ENCODE measurements around the gene DNAH6. TPM values are rescaled to one million over a fixed set of nuclear protein-coding genes. Genes with fewer than 3 reads are reported as not detected.
A peak's percentile ranks its signal among the peaks of the same experiment; 100 is the strongest.

The DNAH6 gene
- total RNA-seq, 2 experiments from 2014 or later: 0.45 to 0.50 TPM

GRCh38 chr2:84849271-84849952 lies 333.1 kb downstream of the DNAH6 start:
- Mint-ChIP-seq H3K4me1 (peaks cover 78% of the 10 kb centered on the region), H3K9me3 (peaks cover 21% of the 10 kb centered on the region), H3K27ac (peak overlapping the region; percentile 76), H3K36me3 (ENCODE audit: low read depth) (peaks cover 63% of the 10 kb centered on the region), H3K27me3 (no peaks in the 10 kb centered on the region), H3K4me3 (peak overlapping the region; percentile 19)
- peak; percentile 68 for DNase-seq
- POLR2A ChIA-PET: interaction anchor here (0.8 to 8.2 kb wide), 12 partner anchors 8 to 90 kb away, joined by 3 to 66 read pairs (median 6); partner anchors contain the start of gene TRABD2A
- CTCF ChIA-PET: interaction anchor here (0.5 to 2.5 kb wide), 8 partner anchors 9 to 401 kb away, joined by 3 to 10 read pairs (median 4); partner anchors contain the start of gene TRABD2A

DNA sequence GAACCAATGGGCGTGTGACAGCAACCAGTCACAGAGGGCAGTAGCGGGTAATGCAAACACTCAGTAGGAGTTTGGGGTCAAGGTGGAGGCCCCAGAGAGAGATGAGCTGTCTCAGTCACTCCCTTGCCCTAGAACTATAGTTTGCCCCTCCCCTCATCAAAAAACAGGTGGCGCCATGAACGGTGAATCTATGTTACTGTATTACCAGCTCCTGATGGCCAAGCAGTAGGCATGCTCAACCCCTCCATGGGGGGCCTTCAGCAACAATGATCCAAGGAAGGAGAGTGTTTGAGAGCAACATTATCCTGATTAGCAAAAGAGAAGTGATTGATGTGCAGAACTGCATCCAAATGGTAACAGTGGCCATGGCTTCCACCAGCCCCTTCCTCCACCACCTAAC lies 334.2 kb downstream of the DNAH6 start:
- Mint-ChIP-seq H3K4me3 (no peak overlapping the region), H3K36me3 (ENCODE audit: low read depth) (peaks cover 68% of the 10 kb centered on the region)
- POLR2A ChIA-PET: interaction anchor here (1.5 to 8.2 kb wide), 7 partner anchors 7 to 89 kb away, joined by 3 to 66 read pairs (median 12); no protein-coding TSS in a partner anchor

GRCh38 chr2:84851876-84852275 lies 335.6 kb downstream of the DNAH6 start:
- H3K27ac Mint-ChIP-seq: no peak overlapping the region
- H3K27me3 Mint-ChIP-seq: no peaks in the 10 kb centered on the region
- H3K4me1 Mint-ChIP-seq: peaks cover 80% of the 10 kb centered on the region
- H3K36me3 Mint-ChIP-seq (ENCODE audit: low read depth): peaks cover 69% of the 10 kb centered on the region
- POLR2A ChIA-PET: interaction anchor here (1.6 to 8.2 kb wide), 2 partner anchors 10 to 70 kb away, joined by 4 to 66 read pairs; no protein-coding TSS in a partner anchor
- H3K4me3 Mint-ChIP-seq: no peak overlapping the region
- DNase-seq: no peak
- H3K9me3 Mint-ChIP-seq: peaks cover 23% of the 10 kb centered on the region
- CTCF ChIA-PET: interaction anchor here (1.7 kb wide), 1 partner anchor 10 kb away, joined by 3 read pairs; no protein-coding TSS in a partner anchor

More for the DNA sequence above, 334.2 kb downstream of the DNAH6 start:
- CTCF ChIA-PET: interaction anchor here (1.2 to 2.5 kb wide), 2 partner anchors 14 to 75 kb away, joined by 4 to 10 read pairs; no protein-coding TSS in a partner anchor
- peak overlapping the region; percentile 76 for H3K27ac Mint-ChIP-seq
- peaks cover 23% of the 10 kb centered on the region for H3K9me3 Mint-ChIP-seq
- no peaks in the 10 kb centered on the region for H3K27me3 Mint-ChIP-seq
- DNase-seq: no peak
- peaks cover 80% of the 10 kb centered on the region for H3K4me1 Mint-ChIP-seq

DNA sequence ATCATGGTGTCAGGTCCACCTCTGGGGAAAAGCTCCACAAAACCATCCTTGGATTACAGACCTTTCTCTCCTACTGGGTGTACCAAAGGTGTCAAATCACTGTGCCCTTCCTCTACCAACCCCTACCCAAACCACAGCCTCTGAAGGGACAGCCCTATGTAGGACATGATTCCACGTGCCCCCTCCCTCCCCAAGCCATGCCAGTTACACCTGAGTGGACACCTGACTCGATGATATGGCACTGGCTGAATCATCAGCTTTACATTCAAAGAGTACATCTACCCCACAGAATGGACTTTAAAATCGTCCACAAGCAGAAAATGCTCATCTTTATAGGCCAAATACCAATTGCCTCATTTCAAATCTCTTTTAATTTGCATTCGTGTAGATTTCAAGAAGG lies 338.6 kb downstream of the DNAH6 start:
- peaks cover 81% of the 10 kb centered on the region for H3K4me1 Mint-ChIP-seq
- no peak overlapping the region for H3K4me3 Mint-ChIP-seq
- CTCF ChIA-PET: no interaction called here

GRCh38 chr2:84855731-84856130 lies 339.4 kb downstream of the DNAH6 start:
- DNase-seq: no peak
- POLR2A ChIA-PET: interaction anchor here (0.8 to 6.0 kb wide), 2 partner anchors 9 to 51 kb away, joined by 3 to 35 read pairs; no protein-coding TSS in a partner anchor
- Mint-ChIP-seq H3K27me3 (no peaks in the 10 kb centered on the region), H3K27ac (no peak overlapping the region), H3K36me3 (ENCODE audit: low read depth) (peaks cover 51% of the 10 kb centered on the region), H3K4me3 (no peak overlapping the region), H3K4me1 (peaks cover 81% of the 10 kb centered on the region), H3K9me3 (peaks cover 23% of the 10 kb centered on the region)
- CTCF ChIA-PET: no interaction called here

More for the DNA sequence above, 338.6 kb downstream of the DNAH6 start:
- H3K27me3 Mint-ChIP-seq: no peaks in the 10 kb centered on the region
- POLR2A ChIA-PET: interaction anchor here (0.8 to 6.0 kb wide), 3 partner anchors 8 to 52 kb away, joined by 3 to 35 read pairs (median 3); no protein-coding TSS in a partner anchor
- peak overlapping the region; percentile 9 for H3K27ac Mint-ChIP-seq
- H3K36me3 Mint-ChIP-seq (ENCODE audit: low read depth): peaks cover 58% of the 10 kb centered on the region
- no peak for DNase-seq
- peaks cover 23% of the 10 kb centered on the region for H3K9me3 Mint-ChIP-seq

GRCh38 chr2:84856787-84857186 lies 340.5 kb downstream of the DNAH6 start:
- ChIA-PET CTCF (interaction anchor here (1.1 to 3.5 kb wide), 4 partner anchors 11 to 115 kb away, joined by 4 to 15 read pairs (median 9); no protein-coding TSS in a partner anchor), POLR2A (interaction anchor here (1.2 to 6.0 kb wide), 4 partner anchors 7 to 50 kb away, joined by 5 to 35 read pairs (median 6); no protein-coding TSS in a partner anchor)
- DNase-seq: peak; percentile 58
- Mint-ChIP-seq H3K27ac (peak overlapping the region; percentile 70), H3K27me3 (no peaks in the 10 kb centered on the region), H3K36me3 (ENCODE audit: low read depth) (peaks cover 42% of the 10 kb centered on the region), H3K9me3 (peaks cover 19% of the 10 kb centered on the region), H3K4me1 (peaks cover 77% of the 10 kb centered on the region), H3K4me3 (no peak overlapping the region)

DNA sequence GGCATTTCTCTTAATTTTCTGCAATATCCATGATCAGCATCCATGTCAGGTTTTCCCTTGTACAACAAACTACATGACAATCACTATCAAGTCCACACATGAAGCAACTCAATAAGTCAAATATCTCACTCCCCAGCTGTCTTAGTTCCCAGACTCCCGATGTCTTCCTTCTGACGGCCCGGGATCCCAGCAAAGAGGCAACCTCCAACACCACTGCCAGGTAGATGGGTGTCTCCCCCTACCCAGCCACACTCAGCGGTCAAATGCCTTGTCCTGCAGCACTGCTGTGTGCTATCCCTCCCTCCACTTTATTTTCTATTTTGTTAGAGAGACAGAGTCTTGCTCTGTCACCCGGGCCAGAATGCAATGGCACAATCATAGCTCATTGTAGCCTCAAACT lies 341.3 kb downstream of the DNAH6 start:
- no peak overlapping the region for H3K4me3 Mint-ChIP-seq
- no peaks in the 10 kb centered on the region for H3K27me3 Mint-ChIP-seq
- no peak for DNase-seq
- H3K36me3 Mint-ChIP-seq (ENCODE audit: low read depth): peaks cover 36% of the 10 kb centered on the region
- peaks cover 75% of the 10 kb centered on the region for H3K4me1 Mint-ChIP-seq
- peaks cover 14% of the 10 kb centered on the region for H3K9me3 Mint-ChIP-seq
- CTCF ChIA-PET: interaction anchor here (1.1 to 3.5 kb wide), 6 partner anchors 8 to 360 kb away, joined by 4 to 15 read pairs (median 6); no protein-coding TSS in a partner anchor
- peak overlapping the region; percentile 70 for H3K27ac Mint-ChIP-seq
- POLR2A ChIA-PET: interaction anchor here (1.2 to 6.0 kb wide), 8 partner anchors 8 to 82 kb away, joined by 3 to 35 read pairs (median 5); partner anchors contain the start of gene TRABD2A

GRCh38 chr2:84858123-84858522 lies 341.8 kb downstream of the DNAH6 start:
- ChIA-PET CTCF (interaction anchor here (1.1 to 3.5 kb wide), 5 partner anchors 9 to 361 kb away, joined by 5 to 15 read pairs (median 8); no protein-coding TSS in a partner anchor), POLR2A (interaction anchor here (1.2 to 6.0 kb wide), 8 partner anchors 9 to 81 kb away, joined by 3 to 35 read pairs (median 5); partner anchors contain the start of gene TRABD2A)
- Mint-ChIP-seq H3K27ac (no peak overlapping the region), H3K27me3 (no peaks in the 10 kb centered on the region), H3K9me3 (peaks cover 10% of the 10 kb centered on the region), H3K4me3 (no peak overlapping the region), H3K36me3 (ENCODE audit: low read depth) (peaks cover 34% of the 10 kb centered on the region), H3K4me1 (peaks cover 77% of the 10 kb centered on the region)
- no peak for DNase-seq

GRCh38 chr2:84858937-84859336 lies 342.6 kb downstream of the DNAH6 start:
- ChIA-PET CTCF (interaction anchor here (1.3 to 3.5 kb wide), 3 partner anchors 10 to 117 kb away, joined by 5 to 15 read pairs (median 10); no protein-coding TSS in a partner anchor), POLR2A (interaction anchor here (1.2 to 6.0 kb wide), 4 partner anchors 12 to 48 kb away, joined by 3 to 35 read pairs (median 6); partner anchors contain the start of gene TRABD2A)
- Mint-ChIP-seq H3K4me1 (peaks cover 77% of the 10 kb centered on the region), H3K36me3 (ENCODE audit: low read depth) (peaks cover 28% of the 10 kb centered on the region), H3K9me3 (peaks cover 6% of the 10 kb centered on the region), H3K27ac (peak overlapping the region; percentile 32), H3K27me3 (no peaks in the 10 kb centered on the region), H3K4me3 (no peak overlapping the region)
- no peak for DNase-seq

DNA sequence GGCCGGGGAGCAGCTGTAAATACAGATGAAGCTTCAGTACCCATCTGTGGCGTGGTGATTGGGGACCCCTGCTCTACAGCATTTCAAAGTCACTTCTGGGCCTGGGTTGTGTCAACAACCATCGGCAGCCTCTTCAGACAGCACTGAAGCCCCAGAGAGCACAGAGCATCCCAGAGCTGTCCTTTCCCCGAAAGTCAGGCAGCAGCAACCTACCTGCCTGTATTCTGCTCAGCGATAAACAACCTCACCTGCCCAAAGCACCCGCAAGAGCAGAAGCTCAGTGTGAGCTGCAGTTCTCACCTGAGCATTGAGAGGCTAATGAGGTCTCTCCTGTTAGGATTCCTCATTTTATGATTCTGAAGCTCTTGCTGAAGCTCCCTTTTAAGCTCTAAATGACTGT lies 345.2 kb downstream of the DNAH6 start:
- Mint-ChIP-seq H3K27me3 (no peaks in the 10 kb centered on the region), H3K36me3 (ENCODE audit: low read depth) (peaks cover 18% of the 10 kb centered on the region), H3K27ac (peak overlapping the region; percentile 23), H3K4me3 (no peak overlapping the region), H3K9me3 (no peaks in the 10 kb centered on the region), H3K4me1 (peaks cover 70% of the 10 kb centered on the region)
- CTCF ChIA-PET: interaction anchor here (1.2 to 5.5 kb wide), 4 partner anchors 10 to 328 kb away, joined by 3 to 17 read pairs (median 4); partner anchors contain the start of gene TRABD2A
- POLR2A ChIA-PET: interaction anchor here (1.0 to 2.2 kb wide), 4 partner anchors 9 to 82 kb away, joined by 3 to 12 read pairs (median 4); no protein-coding TSS in a partner anchor
- no peak for DNase-seq

GRCh38 chr2:84862006-84862405 lies 345.7 kb downstream of the DNAH6 start:
- CTCF ChIA-PET: interaction anchor here (1.2 to 5.5 kb wide), 4 partner anchors 10 to 329 kb away, joined by 3 to 17 read pairs (median 4); partner anchors contain the start of gene TRABD2A
- no peak for DNase-seq
- no peak overlapping the region for H3K27ac Mint-ChIP-seq
- no peaks in the 10 kb centered on the region for H3K9me3 Mint-ChIP-seq
- POLR2A ChIA-PET: interaction anchor here (0.6 to 2.2 kb wide), 5 partner anchors 9 to 82 kb away, joined by 3 to 12 read pairs (median 4); no protein-coding TSS in a partner anchor
- no peaks in the 10 kb centered on the region for H3K27me3 Mint-ChIP-seq
- no peak overlapping the region for H3K4me3 Mint-ChIP-seq
- peaks cover 16% of the 10 kb centered on the region for H3K36me3 Mint-ChIP-seq (ENCODE audit: low read depth)
- H3K4me1 Mint-ChIP-seq: peaks cover 68% of the 10 kb centered on the region

GRCh38 chr2:84865181-84865783 lies 349.0 kb downstream of the DNAH6 start:
- Mint-ChIP-seq H3K27me3 (no peaks in the 10 kb centered on the region), H3K36me3 (ENCODE audit: low read depth) (peaks cover 21% of the 10 kb centered on the region), H3K4me3 (no peak overlapping the region), H3K27ac (no peak overlapping the region), H3K4me1 (peaks cover 43% of the 10 kb centered on the region), H3K9me3 (no peaks in the 10 kb centered on the region)
- CTCF ChIA-PET: interaction anchor here (0.5 to 5.5 kb wide), 16 partner anchors 10 to 368 kb away, joined by 3 to 17 read pairs (median 4); partner anchors contain the start of genes DNAH6 and TRABD2A
- DNase-seq: no peak
- POLR2A ChIA-PET: interaction anchor here (0.8 to 1.0 kb wide), 2 partner anchors 19 to 32 kb away, joined by 3 to 4 read pairs; no protein-coding TSS in a partner anchor

Data from activated CD4-positive, alpha-beta memory T cell treated with anti-CD3 and anti-CD28 coated beads, Interleukin-2, amount 10 ng/mL, durations not matched to agents 7 days and 5 days (primary cell).